ENCODE data around the gene PALM. TPM values are rescaled to one million over a fixed set of nuclear protein-coding genes. Genes with fewer than 3 reads are reported as not detected.
"Not testable (repeated sequence)": the region's sequence is repeated elsewhere in the genome, so short reads cannot be mapped to it uniquely, and the experiment has no call there.

PALM gene
- total RNA-seq (23.6 TPM), polyA plus RNA-seq (69.3 TPM)

- DNase-seq (ENCODE audit: extremely low spot score): no peak
- no peaks in the 10 kb centered on the region for H3K4me1 ChIP-seq (ENCODE audit: insufficient read depth)
- H3K4me3 ChIP-seq (ENCODE audit: low read depth, low read length): peak within 1 kb of the TSS; percentile 94
- 9% methylated on average over 74 of the region's 93 CpGs for WGBS
- peak within 1 kb of the TSS; percentile 51 for H3K27ac ChIP-seq (ENCODE audit: low read depth)
- no peaks in the 10 kb centered on the region for H3K36me3 ChIP-seq (ENCODE audit: insufficient read depth)
Measured at GRCh38 chr19:708154-709143, at the start of gene PALM. PALM (plus strand) TSS chr19:708935; CDS start chr19:709147, 212 bp downstream.

GRCh38 chr19:660793-661426, 47.8 kb upstream of the PALM start:
- H3K36me3 ChIP-seq (ENCODE audit: insufficient read depth): no peaks in the 10 kb centered on the region
- no peak for DNase-seq (ENCODE audit: extremely low spot score)
- WGBS: 57% methylated on average over 20 of the region's 20 CpGs
- H3K4me1 ChIP-seq (ENCODE audit: insufficient read depth): no peaks in the 10 kb centered on the region
- H3K27ac ChIP-seq (ENCODE audit: low read depth): no peak overlapping the region
- peak overlapping the region; percentile 97 for H3K4me3 ChIP-seq (ENCODE audit: low read depth, low read length)

GRCh38 chr19:661427-662196, 47.1 kb upstream of the PALM start:
- no peak for DNase-seq (ENCODE audit: extremely low spot score)
- Histone ChIP-seq H3K27ac (ENCODE audit: low read depth) (peak overlapping the region; percentile 83), H3K36me3 (ENCODE audit: insufficient read depth) (no peaks in the 10 kb centered on the region), H3K4me3 (ENCODE audit: low read depth, low read length) (peak overlapping the region; percentile 97), H3K4me1 (ENCODE audit: insufficient read depth) (no peaks in the 10 kb centered on the region)
- 20% methylated on average over 31 of the region's 31 CpGs for WGBS

GRCh38 chr19:662207-662961, 46.4 kb upstream of the PALM start:
- DNase-seq (ENCODE audit: extremely low spot score): no peak
- no peaks in the 10 kb centered on the region for H3K4me1 ChIP-seq (ENCODE audit: insufficient read depth)
- WGBS: under 1% methylated on average over 81 of the region's 81 CpGs
- peak overlapping the region; percentile 83 for H3K27ac ChIP-seq (ENCODE audit: low read depth)
- H3K4me3 ChIP-seq (ENCODE audit: low read depth, low read length): peak overlapping the region; percentile 97
- H3K36me3 ChIP-seq (ENCODE audit: insufficient read depth): no peaks in the 10 kb centered on the region

GRCh38 chr19:662962-663681, 45.6 kb upstream of the PALM start, which contains the start of gene RNF126:
RNF126 (minus strand) TSS chr19:663214; CDS start chr19:663121, 93 bp downstream.
- Histone ChIP-seq H3K4me1 (ENCODE audit: insufficient read depth) (no peaks in the 10 kb centered on the region), H3K27ac (ENCODE audit: low read depth) (peak within 1 kb of the TSS; percentile 83), H3K36me3 (ENCODE audit: insufficient read depth) (no peaks in the 10 kb centered on the region), H3K4me3 (ENCODE audit: low read depth, low read length) (peak within 1 kb of the TSS; percentile 97)
- 2% methylated on average over 97 of the region's 97 CpGs for WGBS
- DNase-seq (ENCODE audit: extremely low spot score): no peak

- WGBS: 56% methylated on average over 18 of the region's 18 CpGs
- peak overlapping the region; percentile 83 for H3K27ac ChIP-seq (ENCODE audit: low read depth)
- no peaks in the 10 kb centered on the region for H3K36me3 ChIP-seq (ENCODE audit: insufficient read depth)
- DNase-seq (ENCODE audit: extremely low spot score): no peak
- H3K4me3 ChIP-seq (ENCODE audit: low read depth, low read length): peak overlapping the region; percentile 33
- no peaks in the 10 kb centered on the region for H3K4me1 ChIP-seq (ENCODE audit: insufficient read depth)
Measured at GRCh38 chr19:663682-664117, 45.0 kb upstream of the PALM start.

- H3K36me3 ChIP-seq (ENCODE audit: insufficient read depth): no peaks in the 10 kb centered on the region
- no peak overlapping the region for H3K4me3 ChIP-seq (ENCODE audit: low read depth, low read length)
- no peak overlapping the region for H3K27ac ChIP-seq (ENCODE audit: low read depth)
- no peaks in the 10 kb centered on the region for H3K4me1 ChIP-seq (ENCODE audit: insufficient read depth)
- 7% methylated on average over 24 of the region's 24 CpGs for WGBS
- DNase-seq (ENCODE audit: extremely low spot score): no peak
Measured at GRCh38 chr19:664913-665443, 43.8 kb upstream of the PALM start.

- not testable (repeated sequence) for DNase-seq (ENCODE audit: extremely low spot score); H3K4me1 ChIP-seq (ENCODE audit: insufficient read depth); H3K4me3 ChIP-seq (ENCODE audit: low read depth, low read length); H3K36me3 ChIP-seq (ENCODE audit: insufficient read depth); H3K27ac ChIP-seq (ENCODE audit: low read depth)
- WGBS: 92% methylated on average over 38 of the region's 38 CpGs
Measured at GRCh38 chr19:666985-667573, 41.7 kb upstream of the PALM start.

GRCh38 chr19:668675-669434, 39.9 kb upstream of the PALM start:
- not testable (repeated sequence) for H3K4me3 ChIP-seq (ENCODE audit: low read depth, low read length); H3K27ac ChIP-seq (ENCODE audit: low read depth); H3K4me1 ChIP-seq (ENCODE audit: insufficient read depth); DNase-seq (ENCODE audit: extremely low spot score); H3K36me3 ChIP-seq (ENCODE audit: insufficient read depth)
- 47% methylated on average over 12 of the region's 12 CpGs for WGBS

- Histone ChIP-seq H3K27ac (ENCODE audit: low read depth) (no peak overlapping the region), H3K36me3 (ENCODE audit: insufficient read depth) (no peaks in the 10 kb centered on the region), H3K4me1 (ENCODE audit: insufficient read depth) (no peaks in the 10 kb centered on the region), H3K4me3 (ENCODE audit: low read depth, low read length) (no peak overlapping the region)
- WGBS: 84% methylated on average over 9 of the region's 9 CpGs
- DNase-seq (ENCODE audit: extremely low spot score): no peak
Measured at GRCh38 chr19:670609-671075, 38.1 kb upstream of the PALM start.

All from urinary bladder (tissue), 4 donors.